D721Med (cell line): Measurements from ENCODE around the gene PABPC1L.

Source experiments
- DNase-seq: peaks from one replicate; pipeline ENCODE4 v3.0.0; 2011; ENCODE audit warnings: low spot score; ENCODE audit not compliant: insufficient read length
- FAIRE-seq: peaks from 2 replicates; lab custom pipeline; 2011; peaks lifted over from hg19 to GRCh38; lab: Jason Lieb, UNC
- TF ChIP-seq, protein P1 (sequence below): IDR thresholded peaks from 2 replicates; pipeline ENCODE4 v1.5.1; 2012; ENCODE audit warnings: mild to moderate bottlenecking, control low read depth; ENCODE audit not compliant: insufficient read depth; ENCODE audit errors: missing control alignments

The PABPC1L gene

DNA sequence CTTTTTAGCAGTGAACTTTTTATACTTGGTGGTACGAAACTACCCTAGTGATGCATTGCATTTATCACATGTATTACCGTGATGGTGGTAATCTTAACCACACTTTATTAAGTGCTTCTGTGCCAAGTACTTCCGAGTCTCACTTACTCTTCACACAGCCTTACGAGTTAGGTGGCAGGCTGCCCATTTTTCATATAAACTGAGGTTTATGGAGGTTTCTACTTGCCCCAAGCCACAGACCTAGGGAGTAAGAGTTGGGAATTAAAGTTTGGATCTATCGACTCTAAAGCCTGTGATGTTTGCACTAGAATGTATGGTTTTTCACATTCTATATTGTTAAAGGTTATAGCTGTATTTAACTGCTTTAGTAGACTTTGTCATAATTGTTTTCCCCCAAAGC is 5.5 kb upstream of the PABPC1L start:
- TF ChIP-seq, protein P1, sequence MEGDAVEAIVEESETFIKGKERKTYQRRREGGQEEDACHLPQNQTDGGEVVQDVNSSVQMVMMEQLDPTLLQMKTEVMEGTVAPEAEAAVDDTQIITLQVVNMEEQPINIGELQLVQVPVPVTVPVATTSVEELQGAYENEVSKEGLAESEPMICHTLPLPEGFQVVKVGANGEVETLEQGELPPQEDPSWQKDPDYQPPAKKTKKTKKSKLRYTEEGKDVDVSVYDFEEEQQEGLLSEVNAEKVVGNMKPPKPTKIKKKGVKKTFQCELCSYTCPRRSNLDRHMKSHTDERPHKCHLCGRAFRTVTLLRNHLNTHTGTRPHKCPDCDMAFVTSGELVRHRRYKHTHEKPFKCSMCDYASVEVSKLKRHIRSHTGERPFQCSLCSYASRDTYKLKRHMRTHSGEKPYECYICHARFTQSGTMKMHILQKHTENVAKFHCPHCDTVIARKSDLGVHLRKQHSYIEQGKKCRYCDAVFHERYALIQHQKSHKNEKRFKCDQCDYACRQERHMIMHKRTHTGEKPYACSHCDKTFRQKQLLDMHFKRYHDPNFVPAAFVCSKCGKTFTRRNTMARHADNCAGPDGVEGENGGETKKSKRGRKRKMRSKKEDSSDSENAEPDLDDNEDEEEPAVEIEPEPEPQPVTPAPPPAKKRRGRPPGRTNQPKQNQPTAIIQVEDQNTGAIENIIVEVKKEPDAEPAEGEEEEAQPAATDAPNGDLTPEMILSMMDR: no peak
- FAIRE-seq: no peak

DNA sequence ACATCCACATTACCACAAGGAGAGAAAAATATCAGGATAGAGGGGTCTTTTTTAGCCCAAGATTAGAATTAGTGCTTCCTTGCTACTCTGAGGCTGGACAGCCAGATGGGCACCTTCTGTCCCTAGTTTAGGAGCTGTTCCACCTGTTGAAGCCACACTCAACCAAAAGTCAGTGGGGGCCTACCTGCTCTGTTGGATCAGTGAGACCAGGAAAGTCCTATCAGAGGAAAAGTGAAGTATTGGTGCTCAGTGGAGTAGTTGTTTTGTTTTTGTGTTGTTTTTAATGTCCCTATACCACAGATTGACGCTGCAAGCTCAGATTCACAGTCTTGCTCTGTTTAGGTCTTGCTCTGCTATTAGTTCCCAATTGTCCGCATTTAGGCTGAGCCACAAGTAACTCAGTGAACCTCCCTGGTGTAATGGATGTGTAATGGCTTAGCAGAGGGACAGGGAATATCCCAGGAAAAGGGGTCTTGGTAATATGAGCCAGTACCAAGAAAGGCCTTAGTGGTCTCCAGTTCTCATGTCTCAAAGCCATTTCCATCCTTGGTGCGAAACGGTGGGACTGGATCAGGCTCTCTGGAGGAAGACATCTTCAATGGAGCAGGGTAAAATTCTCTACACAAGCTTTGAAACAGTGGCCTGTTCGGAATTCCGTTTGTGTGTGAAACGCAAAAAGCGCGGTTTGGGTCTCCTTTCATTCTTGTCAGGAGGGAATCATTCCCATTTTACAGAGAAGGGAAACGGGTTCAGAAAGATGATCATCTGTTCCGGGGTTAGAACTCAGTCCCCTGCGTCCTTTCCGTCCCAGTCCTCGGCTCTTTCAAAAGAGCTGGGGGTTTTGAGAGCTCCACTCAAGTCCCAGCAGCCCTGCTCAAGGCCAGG is 631 bp upstream of the PABPC1L start:
- DNase-seq: no peak
- TF ChIP-seq, protein P1: no peak
- FAIRE-seq: no peak

More for the DNA sequence above, 5.5 kb upstream of the PABPC1L start:
- no peak for DNase-seq

DNA sequence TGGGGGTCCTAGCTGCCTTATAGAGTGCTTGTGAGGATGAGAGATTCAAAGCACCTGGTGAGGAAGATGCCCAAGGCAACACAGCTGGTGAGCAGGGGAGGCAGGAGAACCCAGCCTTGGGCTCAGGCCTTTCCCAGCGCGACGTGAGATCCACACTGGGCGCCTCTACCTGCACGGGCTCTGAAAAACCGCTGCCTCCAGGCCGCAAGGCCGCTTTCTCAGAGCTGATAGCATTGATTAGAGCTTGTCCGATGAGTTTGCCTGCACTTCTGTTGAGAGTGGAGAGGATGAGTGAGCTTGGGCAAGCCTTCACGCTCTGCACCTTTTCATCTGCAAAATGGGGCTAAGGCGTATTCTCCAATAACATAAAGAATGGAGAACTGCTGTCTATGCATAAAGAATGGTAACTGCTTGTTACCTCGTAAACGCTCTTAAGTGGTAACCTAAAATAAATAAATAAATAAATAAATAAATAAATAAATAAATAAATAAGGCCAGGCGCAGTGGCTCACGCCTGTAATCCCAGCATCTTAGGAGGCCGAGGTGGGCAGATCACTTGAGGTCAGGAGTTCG is 916 bp downstream of the PABPC1L start:
- FAIRE-seq: no peak
- TF ChIP-seq, protein P1: no peak
- DNase-seq: no peak

DNA sequence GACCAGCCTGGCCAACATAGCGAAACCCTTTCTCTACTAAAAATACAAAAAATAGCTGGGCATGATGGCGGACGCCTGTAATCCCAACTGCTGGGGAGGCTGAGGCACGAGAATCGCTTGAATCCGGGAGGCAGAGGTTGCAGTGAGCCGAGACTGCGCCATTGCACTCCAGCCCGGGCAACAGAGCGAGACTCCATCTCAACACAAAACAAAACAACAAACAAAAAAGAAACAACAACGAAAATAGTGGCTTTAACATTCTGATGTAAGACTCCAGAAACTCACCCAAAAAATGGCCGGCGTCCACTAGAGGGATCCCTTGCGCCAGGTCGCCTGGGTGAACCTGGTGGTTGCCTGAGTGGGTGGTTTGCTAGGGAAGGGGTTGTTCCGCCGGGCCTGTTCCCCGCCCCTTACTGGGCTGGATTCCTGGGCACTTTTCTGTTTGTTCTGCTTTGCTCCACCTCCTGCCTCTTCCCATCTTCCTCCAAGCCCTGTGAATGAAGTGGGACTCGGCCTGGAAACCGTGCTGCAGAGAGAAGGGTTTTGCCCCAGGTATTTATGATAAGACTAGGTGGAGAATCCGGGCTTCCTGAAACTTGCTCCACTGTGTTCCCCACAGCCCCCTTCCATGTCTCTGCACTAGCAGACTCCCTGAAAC is 1.5 kb downstream of the PABPC1L start:
- TF ChIP-seq, protein P1: peak; percentile 23
- no peak for DNase-seq
- FAIRE-seq: no peak

DNA sequence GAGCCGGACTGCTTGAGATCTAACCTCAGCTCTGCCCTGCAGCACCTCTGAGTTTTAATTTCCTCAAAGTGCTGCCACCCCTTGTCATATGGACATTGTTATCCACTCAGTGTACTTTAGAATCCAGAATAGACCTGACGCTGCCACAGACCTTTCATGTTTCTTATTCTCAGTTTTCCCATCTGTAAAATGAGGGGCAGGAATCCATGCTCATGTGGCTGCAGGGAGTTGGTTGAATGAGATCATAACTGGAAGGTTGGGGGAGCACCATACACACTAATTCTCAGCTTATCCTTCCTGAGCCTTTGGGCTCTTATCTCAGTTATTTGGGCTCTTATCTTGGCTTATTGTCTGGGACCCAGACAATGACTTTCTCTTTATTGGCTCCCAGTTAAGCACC is 2.3 kb downstream of the PABPC1L start:
- FAIRE-seq (no peak), DNase-seq (no peak)
- TF ChIP-seq, protein P1: no peak

DNA sequence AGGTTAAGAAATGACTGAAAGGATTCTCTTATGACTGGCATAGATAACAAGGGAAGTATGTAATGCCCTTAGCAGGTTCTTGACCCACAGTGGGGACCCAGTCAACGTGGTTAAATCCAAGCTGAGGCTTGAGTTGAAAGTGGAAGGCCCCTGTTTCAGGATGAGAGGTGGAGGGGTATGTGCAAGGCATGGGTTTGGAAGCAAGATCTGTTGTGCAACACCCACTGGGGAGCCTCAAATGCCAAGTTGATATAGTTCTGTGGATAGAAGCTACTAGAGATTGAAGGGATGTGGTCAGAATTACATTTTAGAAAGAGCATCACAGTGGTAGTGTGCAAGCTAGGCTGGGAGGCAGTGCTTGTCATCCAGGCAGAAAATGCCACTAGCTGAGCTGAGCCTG is 5.1 kb downstream of the PABPC1L start:
- DNase-seq: no peak
- TF ChIP-seq, protein P1: no peak
- no peak for FAIRE-seq
